CD4-positive, CD25-positive, alpha-beta regulatory T cell (primary cell): ENCODE data around the gene DELE1. TPM values are rescaled to one million over a fixed set of nuclear protein-coding genes. Genes with fewer than 3 reads are reported as not detected.
A peak's percentile ranks its signal among the peaks of the same experiment; 100 is the strongest.

Experiments
- ATAC-seq, 2 donors: fragments of 150-1000 bp; cut with Tn5 transposase; one replicate each; pipeline ENCODE4 v1.10.0; 2021; ENCODE audit warnings: low read depth in 2 of 2, moderate number of reproducible peaks in 2 of 2, moderate library complexity in 1 of 2
- DNase-seq, 3 donors: peaks; one replicate each; pipeline versions ENCODE4 v3.0.0 to v3.0.0-alpha.2; 2012 to 2022; ENCODE audit warnings: mixed read lengths in 1 of 3
- H3K27ac ChIP-seq: one replicate; pipeline ENCODE4 v1.7.0; 2013; ENCODE audit warnings: mild to moderate bottlenecking, low read length; ENCODE audit not compliant: insufficient read depth, poor library complexity, severe bottlenecking
- H3K27me3 ChIP-seq: one replicate; pipeline ENCODE4 v1.7.0; 2013; ENCODE audit warnings: low read length; ENCODE audit not compliant: control insufficient read depth, insufficient read depth
- H3K36me3 ChIP-seq: one replicate; pipeline ENCODE4 v1.7.0; 2013; ENCODE audit warnings: mild to moderate bottlenecking, low read length, moderate library complexity; ENCODE audit not compliant: control insufficient read depth, insufficient read depth
- H3K4me1 ChIP-seq: 2 replicates; pipeline ENCODE4 v1.7.0; 2013; ENCODE audit warnings: mild to moderate bottlenecking, low read length; ENCODE audit not compliant: insufficient read depth, control insufficient read depth, poor library complexity, severe bottlenecking
- H3K4me3 ChIP-seq: one replicate; pipeline ENCODE4 v1.7.0; 2013; ENCODE audit warnings: low read depth, mild to moderate bottlenecking, low read length, moderate library complexity
- H3K9me3 ChIP-seq, 2 experiments: 1 replicate in 1 of 2; 2 replicates in 1 of 2; pipeline ENCODE4 v1.7.0; 2013; ENCODE audit warnings: low read length in 2 of 2, mild to moderate bottlenecking in 1 of 2, moderate library complexity in 1 of 2; ENCODE audit not compliant: control insufficient read depth in 2 of 2
- H3K27ac Mint-ChIP-seq, 3 donors: one replicate each; pipeline ENCODE4 v1.8.0; 2020 to 2022; ENCODE audit warnings: mild to moderate bottlenecking in 3 of 3, mixed read lengths in 3 of 3, moderate library complexity in 2 of 3
- H3K27me3 Mint-ChIP-seq: one replicate; pipeline ENCODE4 v1.8.0; 2022; ENCODE audit warnings: mild to moderate bottlenecking, mixed read lengths
- H3K36me3 Mint-ChIP-seq: one replicate; pipeline ENCODE4 v1.8.0; 2020; ENCODE audit warnings: mixed read lengths
- H3K4me1 Mint-ChIP-seq, 4 donors: one replicate each; pipeline ENCODE4 v1.8.0; 2020 to 2022; ENCODE audit warnings: mixed read lengths in 4 of 4, mild to moderate bottlenecking in 1 of 4
- H3K4me3 Mint-ChIP-seq, 4 donors: one replicate each; pipeline ENCODE4 v1.8.0; 2020 to 2022; ENCODE audit warnings: mild to moderate bottlenecking in 4 of 4, mixed read lengths in 4 of 4, moderate library complexity in 3 of 4
- H3K9me3 Mint-ChIP-seq, 7 donors: one replicate each; pipeline ENCODE4 v1.8.0; 2020 to 2022; ENCODE audit warnings: mixed read lengths in 7 of 7, mild to moderate bottlenecking in 3 of 7, moderate library complexity in 2 of 7
- polyA plus RNA-seq, 4 donors: library from polyadenylated mRNA; unstranded; fragments of 300-500 nt; fragmentation: Illumina TruSeq; gene quantifications; one replicate each; pipeline ENCODE4 v1.2.3, GENCODE V29; 2021
- total RNA-seq: library from RNA; stranded (reverse); gene quantifications from one replicate; pipeline ENCODE4 v1.2.3, GENCODE V29; 2022

Gene DELE1
- total and polyA plus RNA-seq, 5 donors from 2014 or later = 31.3 to 88.7 (median 36.7) TPM

DNA sequence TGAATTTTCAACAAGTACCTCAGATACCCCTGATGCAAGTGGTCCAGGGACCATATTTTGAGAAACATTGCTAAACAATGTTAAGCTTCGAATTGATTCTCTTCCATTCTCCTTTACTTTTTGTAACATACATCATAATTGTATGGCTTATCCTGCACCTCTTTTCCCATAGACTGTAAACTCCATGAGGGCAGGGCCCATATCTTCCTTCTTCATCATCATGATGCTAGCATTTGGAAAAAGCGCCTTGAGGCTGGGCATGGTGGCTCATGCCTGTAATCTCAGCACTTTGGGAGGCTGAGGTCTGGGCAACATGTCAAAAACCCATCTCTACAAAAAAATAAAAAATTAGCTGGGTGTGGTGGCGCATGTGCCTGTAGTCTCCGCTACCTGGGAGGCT, 14.5 kb upstream of the DELE1 start:
- Histone ChIP-seq H3K27ac (no peak overlapping the region), H3K27me3 (peaks cover 17% of the 10 kb centered on the region), H3K9me3 (no peaks in the 10 kb centered on the region), H3K4me1 (peaks cover 8% of the 10 kb centered on the region), H3K36me3 (no peaks in the 10 kb centered on the region), H3K4me3 (no peak overlapping the region)
- no peak overlapping the region for H3K4me3 Mint-ChIP-seq
- H3K27me3 Mint-ChIP-seq = peaks cover 69% of the 10 kb centered on the region
- H3K36me3 Mint-ChIP-seq = no peaks in the 10 kb centered on the region
- no peak overlapping the region for H3K27ac Mint-ChIP-seq
- DNase-seq (no peak), ATAC-seq (no peak)
- peaks cover 0 to 8% (median 5%) of the 10 kb centered on the region in 4 donors for H3K4me1 Mint-ChIP-seq
- peaks cover 0 to 1% (median 0%) of the 10 kb centered on the region in 7 donors for H3K9me3 Mint-ChIP-seq

DNA sequence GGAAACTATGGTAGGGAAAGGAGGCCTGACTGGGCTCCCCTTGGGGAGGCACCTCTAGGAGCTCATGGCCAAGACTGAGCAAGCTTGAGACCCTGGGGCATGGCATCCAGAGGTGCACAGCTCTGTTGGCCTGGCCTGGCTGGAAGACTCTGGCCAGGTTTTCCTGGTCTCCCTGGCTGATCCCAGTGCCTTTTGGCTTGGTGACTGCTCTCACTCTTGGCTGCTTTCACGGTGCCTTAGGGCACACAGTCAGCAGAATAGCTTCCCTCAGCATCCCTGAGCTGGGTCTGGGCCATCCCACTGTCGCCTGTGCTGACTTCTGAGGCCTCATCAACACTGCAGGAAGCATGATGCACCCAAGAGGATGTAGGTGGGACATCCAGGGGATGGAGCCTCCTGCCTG, 13.4 kb upstream of the DELE1 start:
- no peak for ATAC-seq
- no peaks in the 10 kb centered on the region for H3K36me3 ChIP-seq
- peaks cover 15% of the 10 kb centered on the region for H3K27me3 ChIP-seq
- Mint-ChIP-seq H3K36me3 (no peaks in the 10 kb centered on the region), H3K4me1 (peaks cover 0 to 15% (median 6%) of the 10 kb centered on the region in 4 donors), H3K27ac (no peak overlapping the region), H3K4me3 (no peak overlapping the region), H3K9me3 (peaks cover 0 to 1% (median 0%) of the 10 kb centered on the region in 7 donors), H3K27me3 (peaks cover 68% of the 10 kb centered on the region)
- DNase-seq = no peak
- no peak overlapping the region for H3K27ac ChIP-seq
- H3K4me1 ChIP-seq = peaks cover 11% of the 10 kb centered on the region
- no peaks in the 10 kb centered on the region for H3K9me3 ChIP-seq
- no peak overlapping the region for H3K4me3 ChIP-seq

DNA sequence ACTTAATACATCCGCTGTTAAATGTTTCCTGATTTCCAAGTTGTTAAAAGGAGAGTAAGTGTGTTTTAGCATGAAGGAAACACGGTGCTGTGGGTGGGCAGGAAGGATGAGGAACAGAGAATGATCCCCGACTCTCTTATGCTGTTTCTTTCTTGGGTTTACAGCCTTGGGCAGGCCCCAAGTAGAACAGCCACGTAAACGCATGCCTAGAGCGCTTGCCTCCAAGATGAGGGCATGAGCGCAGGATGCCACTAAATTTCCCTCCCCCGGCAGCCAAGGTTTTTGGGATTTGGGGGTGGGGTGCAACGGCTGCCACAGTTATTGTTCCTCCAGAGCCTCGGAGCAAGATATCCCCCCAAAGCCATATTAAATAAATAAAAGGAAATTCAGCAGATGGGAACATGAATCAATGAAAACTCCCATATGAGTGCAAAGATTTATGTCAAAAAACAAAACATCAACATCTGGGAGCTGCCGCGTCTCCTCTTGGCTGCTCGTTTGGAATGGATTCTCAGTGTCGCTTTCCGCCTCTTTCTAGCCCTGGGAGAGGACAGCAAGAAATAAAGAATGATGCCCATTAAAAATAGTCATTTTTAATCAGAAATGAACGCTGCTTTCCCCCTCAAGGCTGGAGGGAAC, 10.0 kb upstream of the DELE1 start:
- ATAC-seq = no peak
- Mint-ChIP-seq H3K4me3 (peak overlapping the region in 3 of 4 donors; percentile 10 to 63 (median 44)), H3K27me3 (peaks cover 65% of the 10 kb centered on the region), H3K9me3 (peaks cover 0 to 2% (median 0%) of the 10 kb centered on the region in 7 donors), H3K36me3 (no peaks in the 10 kb centered on the region), H3K4me1 (peaks cover 0 to 15% (median 7%) of the 10 kb centered on the region in 4 donors), H3K27ac (no peak overlapping the region)
- Histone ChIP-seq H3K4me1 (peaks cover 11% of the 10 kb centered on the region), H3K36me3 (no peaks in the 10 kb centered on the region), H3K9me3 (no peaks in the 10 kb centered on the region), H3K4me3 (peak overlapping the region; percentile 7), H3K27ac (no peak overlapping the region), H3K27me3 (peaks cover 22% of the 10 kb centered on the region)
- DNase-seq = no peak

DNA sequence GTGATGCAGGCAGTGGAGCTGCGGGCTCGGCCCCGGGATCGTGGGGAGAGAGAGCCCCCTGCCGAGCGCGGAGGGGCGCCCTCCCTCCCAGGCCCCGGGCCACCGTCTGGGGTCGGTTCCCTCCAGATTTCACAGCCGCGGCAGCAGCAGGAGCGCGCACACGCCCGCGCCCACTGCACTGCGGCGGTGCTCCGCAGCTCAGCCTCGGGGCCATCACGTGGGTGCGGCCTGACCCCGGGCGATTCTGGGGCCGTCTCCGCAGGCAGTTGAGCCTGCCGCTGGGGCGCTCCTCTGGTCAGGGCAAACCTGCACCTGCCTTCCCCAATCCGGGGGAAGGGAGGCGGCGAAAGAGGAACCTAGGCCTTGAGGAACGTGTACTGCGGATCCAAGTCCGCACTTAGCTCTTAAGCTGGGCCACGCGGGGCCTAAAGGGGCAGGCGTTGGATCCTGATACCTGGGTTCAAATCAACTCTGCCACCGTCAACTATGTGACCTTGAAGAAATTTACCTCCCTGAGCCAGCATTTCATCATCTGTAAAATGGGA, 9.4 kb upstream of the DELE1 start:
- no peaks in the 10 kb centered on the region for H3K9me3 ChIP-seq
- Mint-ChIP-seq H3K27ac (no peak overlapping the region), H3K9me3 (peaks cover 0 to 2% (median 0%) of the 10 kb centered on the region in 7 donors), H3K4me1 (peaks cover 0 to 15% (median 7%) of the 10 kb centered on the region in 4 donors), H3K4me3 (peak overlapping the region in 2 of 4 donors; percentile 0 to 49), H3K36me3 (no peaks in the 10 kb centered on the region), H3K27me3 (peaks cover 64% of the 10 kb centered on the region)
- peak overlapping the region; percentile 7 for H3K4me3 ChIP-seq
- no peak overlapping the region for H3K27ac ChIP-seq
- H3K4me1 ChIP-seq = peaks cover 11% of the 10 kb centered on the region
- peak in 1 of 3 donors; percentile 9 for DNase-seq
- H3K27me3 ChIP-seq = peaks cover 22% of the 10 kb centered on the region
- peak in 1 of 2 donors; percentile 56 for ATAC-seq
- no peaks in the 10 kb centered on the region for H3K36me3 ChIP-seq

DNA sequence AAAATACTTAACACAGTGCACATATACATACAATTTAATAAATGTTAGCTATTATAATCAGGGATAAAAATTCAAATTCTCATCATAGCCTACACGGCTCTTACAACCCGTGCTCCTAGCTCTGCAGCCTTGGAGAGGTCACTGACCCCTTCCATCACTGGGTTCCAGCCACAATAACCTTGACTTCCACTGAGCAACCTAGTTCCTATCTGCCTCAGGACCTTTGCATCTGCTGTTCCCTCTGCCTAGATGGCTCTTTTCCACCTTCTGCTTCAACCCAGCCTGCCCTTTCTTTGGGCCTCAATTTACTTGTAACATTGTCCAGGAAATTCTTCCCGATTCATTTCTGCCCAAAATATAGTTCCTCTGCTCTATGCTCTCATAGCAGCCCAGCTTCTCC, 8.9 kb upstream of the DELE1 start:
- no peak for DNase-seq
- H3K27me3 Mint-ChIP-seq = peaks cover 64% of the 10 kb centered on the region
- H3K27ac Mint-ChIP-seq = peak overlapping the region in 1 of 3 donors; percentile 85

DNA sequence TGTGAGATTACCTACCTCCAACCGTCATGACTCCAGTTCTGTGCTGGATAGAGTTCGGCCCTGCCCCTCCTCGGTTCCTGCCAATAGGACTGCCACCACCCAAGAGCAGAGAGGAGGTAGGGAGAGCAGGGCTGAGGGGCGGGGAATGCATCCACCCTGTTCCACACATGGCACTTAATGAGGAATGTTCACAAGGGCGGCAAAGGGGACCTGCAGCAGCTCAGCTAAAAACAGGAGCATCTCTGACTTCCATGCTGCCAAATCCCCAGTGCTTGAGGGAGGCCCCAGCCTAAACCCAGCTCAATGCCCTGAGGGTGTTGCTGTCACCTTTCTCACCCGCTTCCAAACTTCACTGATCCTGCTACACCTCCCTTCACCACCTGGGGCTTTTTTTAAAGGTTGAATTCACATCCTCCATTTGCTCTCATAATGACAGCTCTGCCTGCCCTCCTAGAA, 7.8 kb upstream of the DELE1 start:
- H3K4me3 ChIP-seq = no peak overlapping the region
- H3K4me3 Mint-ChIP-seq = no peak overlapping the region
- no peak for DNase-seq

More for the DNA sequence above, 8.9 kb upstream of the DELE1 start:
- ATAC-seq = no peak
- H3K36me3 ChIP-seq = no peaks in the 10 kb centered on the region
- H3K27me3 ChIP-seq = peaks cover 22% of the 10 kb centered on the region
- Mint-ChIP-seq H3K4me3 (peak overlapping the region in 3 of 4 donors; percentile 0 to 49 (median 2)), H3K36me3 (no peaks in the 10 kb centered on the region), H3K9me3 (peaks cover 0 to 2% (median 0%) of the 10 kb centered on the region in 7 donors), H3K4me1 (peaks cover 0 to 15% (median 7%) of the 10 kb centered on the region in 4 donors)
- peaks cover 11% of the 10 kb centered on the region for H3K4me1 ChIP-seq
- no peak overlapping the region for H3K27ac ChIP-seq
- no peak overlapping the region for H3K4me3 ChIP-seq
- no peaks in the 10 kb centered on the region for H3K9me3 ChIP-seq

DNA sequence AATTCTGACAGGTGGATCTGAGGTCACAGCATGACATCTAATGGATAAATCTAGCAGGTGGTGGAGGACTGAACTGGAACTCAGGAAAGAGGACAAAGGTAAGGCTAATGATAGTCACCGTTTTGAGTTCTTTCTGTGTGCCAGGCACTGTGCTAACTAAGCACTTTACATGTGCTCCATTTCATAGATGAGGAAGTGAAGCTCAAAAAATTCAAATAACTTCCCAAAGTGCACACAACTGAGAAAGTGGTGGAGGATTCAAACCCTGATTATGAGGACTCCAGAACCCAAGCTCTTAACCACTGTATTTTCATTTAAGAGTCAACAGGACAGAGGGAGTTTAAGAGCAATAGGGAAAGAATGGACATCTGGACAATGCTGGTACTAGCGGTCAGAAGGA, 7.1 kb upstream of the DELE1 start:
- peaks cover 22% of the 10 kb centered on the region for H3K27me3 ChIP-seq
- H3K27ac ChIP-seq = no peak overlapping the region
- H3K9me3 Mint-ChIP-seq = peaks cover 0 to 2% (median 0%) of the 10 kb centered on the region in 7 donors
- H3K9me3 ChIP-seq = no peaks in the 10 kb centered on the region
- H3K27ac Mint-ChIP-seq = no peak overlapping the region
- peak overlapping the region in 1 of 4 donors; percentile 20 for H3K4me3 Mint-ChIP-seq
- H3K4me3 ChIP-seq = no peak overlapping the region
- ATAC-seq (no peak), DNase-seq (no peak)
- H3K36me3 ChIP-seq = no peaks in the 10 kb centered on the region
- H3K36me3 Mint-ChIP-seq = no peaks in the 10 kb centered on the region
- peaks cover 4 to 19% (median 9%) of the 10 kb centered on the region in 4 donors for H3K4me1 Mint-ChIP-seq
- H3K4me1 ChIP-seq = peaks cover 11% of the 10 kb centered on the region
- H3K27me3 Mint-ChIP-seq = peaks cover 58% of the 10 kb centered on the region

More for the DNA sequence above, 7.8 kb upstream of the DELE1 start:
- no peaks in the 10 kb centered on the region for H3K36me3 Mint-ChIP-seq
- peaks cover 0 to 15% (median 7%) of the 10 kb centered on the region in 4 donors for H3K4me1 Mint-ChIP-seq
- H3K27ac Mint-ChIP-seq = no peak overlapping the region
- Histone ChIP-seq H3K4me1 (peaks cover 11% of the 10 kb centered on the region), H3K9me3 (no peaks in the 10 kb centered on the region), H3K27me3 (peaks cover 22% of the 10 kb centered on the region), H3K27ac (no peak overlapping the region), H3K36me3 (no peaks in the 10 kb centered on the region)
- ATAC-seq = no peak
- H3K9me3 Mint-ChIP-seq = peaks cover 0 to 2% (median 0%) of the 10 kb centered on the region in 7 donors
- peaks cover 59% of the 10 kb centered on the region for H3K27me3 Mint-ChIP-seq
